NCI-H446 (cell line): Measurements from ENCODE around the gene CHMP5.

Experiments
- DNase-seq, 2 experiments: peaks; one replicate each; lab custom pipeline; 2025; lab: John Stamatoyannopoulos, UW

CHMP5 gene

DNA sequence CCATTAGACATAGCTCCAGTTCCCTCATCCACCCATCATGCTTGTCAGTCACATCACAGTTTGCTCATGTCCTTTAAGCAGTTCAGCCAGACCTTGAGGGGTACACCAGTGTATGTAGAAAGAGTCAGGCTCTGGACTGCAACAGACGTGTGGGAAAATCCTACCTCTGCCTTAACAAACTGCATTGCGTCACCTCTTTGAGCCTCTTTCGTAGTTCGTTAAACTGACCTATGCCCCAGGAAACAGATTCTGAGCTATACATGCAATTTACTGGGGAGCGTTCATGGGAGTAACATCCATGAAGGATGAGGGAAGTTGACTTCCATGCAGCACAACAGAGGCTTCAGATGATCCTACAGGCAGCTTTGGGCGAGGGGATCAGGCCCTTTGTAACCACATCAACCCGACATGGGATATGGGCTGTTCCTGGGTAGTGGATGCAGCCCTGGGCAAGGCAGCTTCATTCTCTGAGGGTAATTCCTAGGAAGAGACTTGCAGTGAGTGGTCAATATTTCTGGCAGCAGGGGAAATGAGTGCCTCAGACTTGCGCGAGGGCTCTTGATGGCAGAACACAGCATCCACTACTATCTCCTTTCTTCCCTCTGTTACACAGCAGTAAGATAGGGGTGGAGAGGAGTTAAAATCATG is 20.6 kb upstream of the CHMP5 start:
- DNase-seq = no peak

DNA sequence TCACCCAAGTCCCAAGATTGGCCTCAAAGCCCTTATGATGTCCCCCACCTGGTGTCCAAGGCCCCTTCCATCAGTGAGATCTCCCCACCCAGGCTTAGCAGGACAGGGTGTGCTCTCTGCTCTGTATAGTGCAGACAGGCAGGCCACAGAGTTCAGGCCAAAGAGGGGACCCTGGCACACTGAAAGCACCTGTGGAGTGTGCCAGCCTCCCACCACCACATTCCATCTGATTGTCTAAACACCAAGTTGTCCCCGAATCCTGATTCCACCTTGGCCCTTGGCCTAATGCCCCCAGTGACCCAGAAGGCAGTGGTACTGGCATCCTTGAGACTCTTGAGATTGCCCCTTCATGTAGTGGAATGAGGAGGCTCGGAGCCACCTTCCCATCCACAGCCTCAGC is 19.5 kb upstream of the CHMP5 start:
- no peak for DNase-seq

DNA sequence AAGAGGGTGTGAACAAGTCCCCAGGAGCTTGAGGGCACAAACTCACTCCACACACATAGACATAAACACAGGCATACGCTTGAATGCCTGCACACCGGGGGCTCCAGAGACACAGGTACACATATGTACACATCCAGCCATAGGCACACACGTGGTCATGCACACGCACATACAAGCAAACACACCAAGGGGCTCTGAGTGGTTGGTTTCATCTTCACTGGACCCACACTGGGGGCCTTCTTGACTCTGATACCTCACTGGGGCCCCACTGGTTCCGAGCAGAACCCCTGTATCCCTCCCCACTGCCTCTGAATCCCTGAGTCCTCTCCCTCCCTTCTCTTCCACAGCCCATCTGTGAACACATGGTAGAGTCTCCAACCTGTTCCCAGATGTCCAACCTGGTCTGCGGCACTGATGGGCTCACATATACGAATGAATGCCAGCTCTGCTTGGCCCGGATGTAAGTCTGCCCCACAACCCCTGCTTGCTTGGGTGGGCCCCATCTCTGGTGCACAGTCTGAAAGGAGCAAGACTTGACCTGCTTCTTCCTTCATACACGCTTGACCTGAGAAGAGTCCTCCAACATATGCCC is 18.5 kb upstream of the CHMP5 start:
- DNase-seq = no peak

DNA sequence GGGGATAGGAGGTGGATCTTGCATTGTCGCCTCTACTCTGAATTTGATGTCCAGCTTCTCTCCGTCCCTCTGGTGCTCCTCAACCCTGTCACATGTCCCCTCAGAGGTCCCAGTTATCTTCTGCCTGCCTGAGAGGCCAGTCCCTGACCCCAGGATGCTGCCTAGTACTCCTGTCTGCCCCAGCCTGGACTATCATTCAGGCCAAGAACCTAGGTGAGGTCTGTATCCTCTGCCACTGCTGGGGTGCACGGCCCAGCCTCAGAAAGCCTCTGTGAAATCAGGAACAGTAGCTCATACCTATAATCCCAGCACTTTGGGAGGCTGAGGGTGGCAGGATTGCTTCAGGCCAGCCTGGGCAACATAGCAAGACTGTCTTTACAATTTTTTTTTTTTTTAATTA is 16.2 kb upstream of the CHMP5 start:
- DNase-seq = no peak

DNA sequence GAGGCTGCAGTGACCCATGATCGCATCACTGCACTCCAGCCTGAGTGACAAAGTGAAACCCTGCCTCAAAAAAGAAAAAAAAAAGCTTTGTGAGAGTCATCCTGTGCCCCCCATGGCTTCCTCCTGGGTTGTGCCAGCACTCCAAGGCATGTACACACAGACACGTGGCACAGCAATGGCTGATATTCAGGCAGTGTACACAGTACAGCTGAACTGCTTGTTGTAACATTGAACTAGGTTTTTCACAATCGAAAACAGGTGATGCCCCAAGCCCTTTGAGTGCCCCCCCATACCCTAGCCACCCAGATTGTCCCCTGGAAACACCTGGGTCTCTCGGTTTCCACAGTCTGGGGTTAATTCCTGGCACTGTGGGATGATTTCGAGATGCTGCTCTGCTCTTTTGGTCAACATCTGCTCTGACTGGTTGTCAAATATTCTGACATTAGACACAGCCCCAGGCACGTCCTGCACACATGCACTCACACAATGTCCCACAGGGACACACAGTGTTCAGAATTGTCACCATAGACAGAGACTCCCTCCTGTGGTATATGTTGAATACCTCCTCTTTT is 15.7 kb upstream of the CHMP5 start:
- DNase-seq = no peak

DNA sequence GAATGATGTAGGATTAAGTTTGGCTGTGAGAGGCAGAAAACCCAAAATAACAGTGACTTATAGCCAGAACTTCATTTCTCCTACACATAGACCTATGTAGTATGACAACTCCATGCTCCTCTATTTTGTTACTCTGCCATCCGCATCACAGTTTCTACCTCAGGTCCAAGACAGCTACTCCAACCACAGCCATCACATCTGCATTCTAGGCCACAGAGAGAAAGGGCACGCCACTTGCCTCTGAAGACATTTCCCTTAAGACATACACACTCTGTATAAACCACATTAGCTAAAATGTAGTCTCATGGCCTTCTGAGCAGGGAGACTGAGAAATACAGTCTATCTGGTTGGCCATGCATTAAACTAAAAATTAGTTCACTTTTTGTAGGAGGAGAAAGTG is 14.9 kb upstream of the CHMP5 start:
- no peak for DNase-seq

DNA sequence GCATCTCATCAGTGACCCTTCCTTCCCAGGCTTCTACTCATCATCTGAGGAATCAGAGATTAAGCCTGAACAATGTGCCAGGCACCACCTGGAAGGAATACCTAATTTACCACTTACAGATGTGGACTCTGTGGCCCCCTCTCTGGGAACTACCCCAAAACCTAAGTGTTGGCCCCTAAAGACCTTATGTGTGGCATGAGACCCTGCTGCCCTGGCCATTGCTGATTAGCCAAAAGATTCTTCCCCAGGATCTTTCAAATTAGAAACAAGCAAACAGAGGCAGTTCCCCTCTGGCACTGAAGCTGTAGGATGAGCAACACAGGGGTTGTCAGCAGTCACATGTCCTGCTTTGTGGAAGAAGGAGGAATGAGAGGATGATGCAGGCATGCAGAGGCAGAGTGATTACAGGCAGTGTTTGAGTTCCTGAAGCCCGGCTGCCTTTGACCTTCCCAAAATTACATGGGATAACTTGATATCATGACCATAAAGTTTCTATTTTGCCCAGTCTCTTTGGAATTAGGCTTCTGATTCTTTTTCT is 14.3 kb upstream of the CHMP5 start:
- DNase-seq = no peak

DNA sequence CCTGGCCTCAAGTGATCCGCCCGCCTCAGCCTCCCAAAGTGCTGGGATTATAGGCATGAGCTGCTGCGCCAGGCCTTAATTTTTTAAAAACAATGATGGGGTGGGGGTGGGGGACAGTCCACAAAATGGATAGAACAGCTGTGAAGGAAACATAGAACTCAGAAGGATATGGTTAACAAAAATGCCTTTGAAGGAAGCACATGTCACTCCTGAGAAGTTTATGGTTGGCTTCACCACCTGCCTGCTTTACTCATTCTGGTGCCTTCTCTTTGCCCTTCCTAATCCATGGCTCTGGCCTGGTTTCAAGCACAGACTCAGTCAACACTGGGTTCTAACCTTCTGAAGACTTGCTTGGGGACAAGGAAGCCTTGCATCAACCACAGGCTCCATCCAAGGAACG is 10.6 kb upstream of the CHMP5 start:
- no peak for DNase-seq

DNA sequence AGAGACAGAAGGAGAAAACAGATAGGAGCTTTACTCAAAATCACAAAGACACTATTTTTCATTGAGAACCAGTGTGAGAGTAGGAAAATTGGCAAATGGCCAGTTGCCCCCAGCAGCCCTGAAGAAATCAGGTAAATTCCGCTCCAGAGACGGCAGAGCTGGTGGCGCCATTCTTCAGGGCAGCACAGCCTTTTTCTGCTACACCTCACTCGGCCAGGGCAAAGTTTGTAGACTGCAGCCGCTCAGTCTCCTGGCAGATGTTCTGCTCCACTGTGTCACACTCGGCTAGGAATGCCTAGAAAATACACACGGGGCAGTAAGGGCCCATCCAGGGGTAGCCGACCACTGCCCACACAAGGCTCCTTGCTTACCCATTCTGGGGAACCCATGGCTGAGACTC is 9.8 kb upstream of the CHMP5 start:
- DNase-seq = no peak

DNA sequence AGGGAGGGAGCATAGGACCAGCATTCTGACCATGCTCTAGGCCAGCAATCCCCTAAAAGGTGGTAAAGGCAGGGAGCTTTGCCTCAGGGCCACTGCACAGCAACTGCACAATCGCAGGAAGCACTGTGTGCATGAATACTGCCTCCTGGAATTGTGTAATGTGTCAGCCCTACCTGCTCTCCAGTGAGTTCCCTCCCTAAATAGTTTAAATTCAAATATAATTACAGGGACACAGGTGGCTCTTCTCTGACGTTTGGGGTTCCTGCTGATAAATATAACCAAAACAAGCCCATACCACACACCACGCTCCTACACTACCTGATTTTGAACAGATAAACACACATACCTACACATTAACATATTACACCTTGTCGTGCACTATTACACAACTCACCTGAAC is 9.4 kb upstream of the CHMP5 start:
- DNase-seq = no peak

DNA sequence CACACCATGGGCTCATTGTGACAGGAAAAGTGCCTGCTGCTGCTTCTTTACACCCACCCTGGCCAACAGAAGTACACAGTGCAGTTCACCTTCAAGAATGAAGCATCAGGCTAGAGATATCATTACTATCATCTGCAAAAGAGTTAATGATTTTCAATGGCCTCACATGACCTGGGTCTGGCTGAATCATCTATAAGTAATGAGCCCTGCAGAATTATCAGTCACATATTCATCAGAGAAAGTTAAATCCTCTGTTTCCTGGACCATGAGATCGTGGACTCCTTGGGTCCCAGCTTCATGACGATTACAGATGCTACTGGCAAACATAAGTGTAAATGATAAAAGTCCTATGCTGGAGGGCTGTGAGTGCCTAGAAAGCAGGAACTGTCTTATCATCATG is 8.6 kb upstream of the CHMP5 start:
- DNase-seq = no peak

DNA sequence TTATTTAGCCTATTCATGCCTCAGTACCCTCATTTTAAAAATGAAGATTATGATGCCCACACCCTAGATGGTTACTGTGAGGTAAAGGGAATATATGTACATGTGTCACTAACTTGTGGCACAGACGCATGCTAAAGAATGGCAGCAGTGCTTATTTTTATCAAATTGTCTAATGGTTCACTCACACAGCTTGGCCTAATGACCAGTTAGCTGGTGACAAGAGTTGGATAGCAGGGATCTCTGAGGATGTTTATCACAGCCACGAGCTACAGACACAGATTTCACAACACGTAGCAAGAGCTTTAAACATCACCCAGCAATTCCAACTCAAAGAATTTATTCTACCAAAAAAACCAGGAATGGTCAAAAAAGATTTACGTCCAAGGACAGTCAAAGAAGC is 7.6 kb upstream of the CHMP5 start:
- DNase-seq = no peak

DNA sequence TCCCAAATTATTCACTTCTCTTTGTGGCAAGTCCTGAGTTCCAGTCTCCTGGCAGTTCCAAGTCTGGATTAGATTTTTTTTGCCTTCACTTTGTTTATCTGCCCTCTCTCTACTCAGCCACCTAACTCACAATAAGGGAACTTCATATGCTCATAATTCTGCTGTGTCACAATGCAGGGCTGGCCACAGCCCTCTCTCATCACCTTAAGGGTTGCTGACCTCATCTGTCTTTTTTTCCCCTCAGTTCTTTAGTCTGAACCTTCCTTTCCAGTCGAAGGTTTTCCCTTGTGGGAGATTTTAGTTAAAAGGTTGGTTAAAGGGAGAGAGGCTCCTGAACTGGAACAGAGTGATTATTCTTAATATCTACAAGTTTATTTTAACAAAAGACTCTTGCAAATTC is 4.5 kb upstream of the CHMP5 start:
- no peak for DNase-seq

DNA sequence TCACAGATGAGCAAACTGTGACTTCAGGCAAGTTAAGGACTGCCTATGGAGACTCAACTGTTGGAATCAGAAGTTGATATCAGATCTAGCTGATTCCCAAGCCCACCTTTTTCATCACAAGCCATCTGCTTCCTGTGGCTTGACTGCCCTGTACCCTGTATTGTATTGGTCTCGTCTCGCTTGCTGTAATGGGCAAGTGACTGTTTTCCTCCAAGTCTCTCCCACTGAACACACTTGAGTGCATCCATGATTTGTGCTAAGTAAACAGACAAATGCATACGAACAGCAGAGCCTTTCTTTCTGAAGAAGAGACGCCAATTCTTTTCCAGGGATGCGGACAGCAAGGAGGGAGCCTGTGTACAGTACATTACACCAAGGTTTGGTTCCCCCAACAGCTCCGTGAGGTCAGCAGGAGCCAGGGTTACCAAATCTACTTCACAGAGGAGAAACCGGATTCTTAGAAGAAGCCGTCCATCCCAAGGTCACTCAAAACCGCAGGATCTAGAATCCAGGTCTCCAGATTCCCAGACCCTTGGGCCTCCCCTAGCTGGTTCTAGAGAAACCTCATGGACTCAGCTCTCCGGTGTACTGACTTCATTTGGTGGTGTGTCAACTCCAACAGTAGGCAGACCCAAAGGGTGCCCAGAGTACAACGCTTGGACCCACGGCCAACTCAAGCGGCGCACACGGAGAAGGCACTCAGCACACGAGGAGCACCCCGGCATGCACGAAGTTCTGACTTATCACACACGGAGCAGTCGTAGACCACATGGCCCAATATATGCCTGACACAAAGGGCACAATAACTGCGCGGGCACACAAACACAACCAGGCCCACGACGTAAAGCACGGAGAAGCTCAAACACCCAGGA is 1.5 kb upstream of the CHMP5 start:
- DNase-seq = no peak

DNA sequence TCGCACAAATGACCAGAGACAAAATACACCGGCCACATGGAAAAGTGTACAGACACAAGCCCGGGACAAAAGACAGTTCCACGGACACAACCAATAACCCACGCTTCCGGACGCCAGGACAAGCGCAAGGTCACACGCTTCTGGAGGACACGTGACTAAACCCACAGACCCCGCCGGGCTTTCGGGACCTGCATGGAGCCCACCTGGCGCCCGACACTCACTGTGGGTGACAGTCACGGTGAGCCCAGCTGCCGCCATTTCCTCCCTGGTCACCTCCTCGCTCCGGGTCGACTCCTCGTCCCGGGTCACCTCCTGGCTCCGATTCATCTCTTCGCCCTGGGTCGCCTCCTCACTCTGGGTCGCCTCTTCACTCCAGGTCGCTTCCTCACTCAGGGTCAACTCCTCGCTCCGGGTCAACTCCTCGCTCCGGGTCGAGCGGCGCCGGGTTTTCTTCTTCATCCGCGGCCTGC is 811 bp upstream of the CHMP5 start:
- DNase-seq = peak in 1 of 2 experiments; percentile 37

DNA sequence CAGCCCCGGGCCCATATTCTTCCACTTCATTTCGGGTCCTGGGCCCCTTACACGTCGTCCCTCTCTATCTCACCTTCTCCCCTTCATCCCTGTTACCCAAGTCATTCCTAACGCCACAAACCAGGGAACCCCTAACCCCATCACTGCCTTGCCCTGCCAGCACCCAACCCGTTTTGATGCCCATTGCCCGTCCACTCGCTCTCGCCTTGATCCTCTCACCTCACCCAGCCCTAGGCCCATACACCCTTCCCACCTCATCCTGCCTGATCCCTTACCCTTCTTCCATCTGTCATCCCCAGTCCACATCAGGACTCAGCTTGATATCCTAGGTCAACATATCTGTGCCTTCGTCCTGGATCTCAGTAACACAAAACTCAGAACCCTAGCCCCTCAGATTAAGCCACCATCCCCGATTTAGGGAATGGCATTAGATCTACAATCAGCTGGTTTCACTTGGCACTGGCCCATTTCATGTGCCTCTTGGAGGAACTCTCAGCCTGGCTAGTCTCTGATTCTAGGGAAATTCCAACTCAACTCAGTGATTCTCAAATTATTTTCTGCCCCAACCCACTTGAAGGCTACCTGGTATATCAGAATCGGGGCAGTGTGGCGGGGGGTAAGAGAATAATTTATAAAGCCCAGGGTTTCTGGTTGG is 489 bp downstream of the CHMP5 start:
- no peak for DNase-seq

DNA sequence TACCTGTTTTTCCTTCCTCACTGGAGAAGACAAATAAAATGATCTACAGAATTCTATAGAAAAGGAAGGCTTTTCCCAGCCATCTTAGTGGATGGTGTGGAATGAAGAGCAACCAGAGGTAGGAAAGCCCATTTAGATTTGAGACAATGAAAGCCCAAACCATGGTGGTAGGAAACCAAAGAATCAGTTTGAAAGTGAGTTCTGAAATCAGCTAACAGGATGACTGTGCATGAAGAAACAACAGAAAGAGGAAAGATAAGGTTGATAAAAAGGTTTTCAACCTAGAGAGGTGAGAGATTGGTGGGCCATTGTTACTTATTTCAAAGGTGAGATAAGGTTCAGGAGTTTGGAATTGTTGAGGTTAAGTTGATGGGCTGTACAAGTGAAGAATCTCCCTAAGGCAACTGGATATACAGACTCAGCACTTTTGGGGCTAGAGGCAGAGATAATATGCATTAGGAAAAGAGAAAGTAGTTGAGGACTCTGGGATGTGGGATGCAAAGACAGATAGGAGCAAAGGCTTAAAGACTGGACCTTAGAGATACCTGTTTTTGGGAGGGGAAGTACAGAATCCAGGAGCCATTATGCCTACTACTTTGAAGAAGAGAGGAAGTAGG is 2.4 kb downstream of the CHMP5 start:
- no peak for DNase-seq

DNA sequence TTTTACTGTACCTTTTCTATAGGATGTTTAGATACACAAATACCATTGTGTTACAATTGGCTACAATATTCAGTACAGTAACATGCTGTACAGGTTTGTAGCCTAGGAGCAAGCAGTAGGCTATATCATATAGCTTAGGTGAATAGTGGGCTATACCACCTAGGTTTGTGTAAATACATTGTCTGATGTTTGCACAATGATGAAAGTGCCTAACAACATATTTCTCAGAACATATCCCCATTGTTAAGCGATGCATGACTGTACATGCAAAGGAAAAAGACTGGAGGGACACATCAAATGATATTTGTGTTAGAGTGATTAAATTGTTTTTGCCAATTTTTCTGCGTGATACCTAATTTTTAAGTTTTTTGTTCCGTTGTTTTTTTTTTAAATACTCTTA is 5.3 kb downstream of the CHMP5 start:
- no peak for DNase-seq

DNA sequence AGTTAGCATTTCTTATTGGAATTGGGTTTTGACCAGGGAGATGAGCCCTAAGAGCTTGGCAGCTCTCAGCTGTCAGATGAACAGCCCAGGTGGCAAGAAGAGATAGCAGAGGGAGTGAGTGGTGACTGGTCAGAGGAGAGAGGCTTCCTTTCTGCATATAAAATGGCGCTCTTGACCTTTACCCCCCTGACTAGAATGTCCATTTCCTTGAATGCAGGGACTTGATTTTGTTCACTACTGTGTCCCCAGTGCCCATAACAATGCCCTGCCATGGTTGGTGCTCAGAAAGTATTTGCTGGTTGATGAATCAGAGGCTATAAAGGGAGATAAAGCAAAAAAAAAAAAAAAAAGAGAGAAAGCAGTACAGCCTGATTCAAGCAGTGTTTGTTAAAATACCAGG is 7.2 kb downstream of the CHMP5 start:
- no peak for DNase-seq

DNA sequence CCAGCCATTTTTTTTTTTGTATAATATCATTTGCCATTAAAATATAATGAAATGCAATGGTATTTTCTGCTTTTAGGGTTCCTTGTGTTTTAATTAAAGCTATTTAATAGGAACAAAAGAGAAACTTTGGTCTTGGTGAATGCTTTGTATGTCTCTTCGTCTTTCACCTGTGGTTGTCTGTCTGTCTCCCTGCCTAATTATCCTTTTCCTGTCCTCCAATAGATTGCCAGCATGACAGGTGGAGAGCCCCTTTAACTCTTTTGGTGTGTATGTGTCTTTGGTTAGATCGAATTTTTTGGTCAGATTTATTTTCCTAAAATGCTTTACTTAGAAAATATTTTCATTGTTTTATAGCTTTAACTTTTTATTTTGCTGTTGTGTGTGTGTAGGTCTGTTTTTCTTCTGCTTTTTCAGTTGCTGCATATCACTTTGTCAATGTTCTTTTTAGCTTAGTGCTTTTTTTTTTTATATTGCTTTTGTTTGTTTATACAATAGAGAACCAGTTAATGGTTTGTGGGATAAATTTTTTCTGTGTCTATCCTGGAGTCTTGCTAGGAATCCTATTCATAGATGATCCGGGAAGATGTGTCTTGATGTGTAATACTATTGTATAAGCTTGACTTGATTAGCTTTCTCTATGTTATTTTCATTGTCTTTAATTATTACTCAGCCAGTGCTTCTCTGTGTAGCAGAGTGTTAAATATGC is 8.6 kb downstream of the CHMP5 start:
- DNase-seq = no peak

DNA sequence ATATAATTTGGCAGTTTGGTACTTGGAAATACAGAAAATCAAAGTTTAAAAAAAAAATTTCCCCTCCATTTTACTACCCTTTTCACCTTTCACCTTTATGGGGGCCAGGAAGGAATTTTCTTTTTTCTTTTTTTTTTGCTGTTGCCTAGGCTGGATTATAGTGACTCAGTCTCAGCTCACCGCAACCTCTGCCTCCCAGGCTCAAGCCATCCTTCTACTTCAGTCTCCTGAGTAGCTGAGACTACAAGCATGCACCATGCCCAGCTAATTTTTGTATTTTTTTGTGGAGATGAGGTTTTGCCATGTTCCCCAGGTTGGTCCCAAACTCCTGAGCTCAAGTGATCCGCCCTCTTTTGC is 9.1 kb downstream of the CHMP5 start:
- no peak for DNase-seq
